GM18505 (cell line): Measurements from ENCODE around the gene TRIM26.
"Not testable (repeated sequence)": the region's sequence is repeated elsewhere in the genome, so short reads cannot be mapped to it uniquely, and the experiment has no call there.

ENCODE experiments used
- ATAC-seq: cut with Tn5 transposase; IDR thresholded peaks from one replicate; pipeline ENCODE4 v1.9.1; 2021; ENCODE audit not compliant: unreplicated experiment
- POLR2A ChIP-seq: IDR thresholded peaks from 4 replicates; pipeline ENCODE4 v1.6.1; 2011; ENCODE audit warnings: borderline replicate concordance; ENCODE audit not compliant: insufficient read depth, insufficient read length; ENCODE audit errors: extremely low read depth

TRIM26 gene

GRCh38 chr6:30169658-30170614, 43.3 kb downstream of the TRIM26 start:
- no peak for TF ChIP-seq POLR2A
- ATAC-seq = no peak

GRCh38 chr6:30168741-30169140, 44.5 kb downstream of the TRIM26 start:
- TF ChIP-seq POLR2A = no peak
- ATAC-seq = no peak

DNA sequence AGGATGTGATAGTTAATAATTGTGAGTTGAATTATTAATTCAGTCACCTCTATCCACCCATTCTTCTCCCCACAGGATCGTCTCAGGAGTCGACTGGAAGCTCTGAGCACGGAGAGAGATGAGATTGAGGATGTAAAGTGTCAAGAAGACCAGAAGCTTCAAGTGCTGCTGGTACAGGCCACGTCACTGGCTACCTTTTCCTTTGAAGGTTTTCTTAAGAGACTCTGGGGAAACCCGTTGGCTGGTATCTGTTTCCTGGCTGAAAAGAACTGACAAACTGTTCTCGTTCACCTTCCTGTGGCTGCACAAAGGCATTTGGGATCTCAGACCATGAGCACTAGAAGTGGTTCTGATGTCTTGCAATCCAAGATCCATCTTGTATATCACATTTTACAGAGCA, 46.1 kb downstream of the TRIM26 start:
- ATAC-seq = no peak
- no peak for TF ChIP-seq POLR2A

DNA sequence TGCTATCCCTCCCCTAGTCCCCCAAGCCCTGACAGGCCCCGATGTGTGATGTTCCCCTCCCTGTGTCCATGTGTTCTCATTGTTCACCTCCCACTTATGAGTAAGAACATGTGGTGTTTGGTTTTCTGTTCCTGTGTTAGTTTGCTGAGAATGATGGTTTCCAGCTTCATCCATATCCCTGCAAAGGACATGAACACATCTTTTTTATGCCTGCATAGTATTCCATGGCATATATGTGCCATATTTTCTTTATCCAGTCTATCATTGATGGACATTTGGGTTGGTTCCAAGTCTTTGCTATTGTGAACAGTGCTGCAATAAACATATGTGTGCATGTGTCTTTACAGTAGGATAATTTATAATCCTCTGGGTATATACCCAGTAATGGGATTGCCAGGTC, 48.0 kb downstream of the TRIM26 start:
- ATAC-seq = not testable (repeated sequence)

GRCh38 chr6:30164714-30165113, 48.5 kb downstream of the TRIM26 start:
- ATAC-seq = no peak

DNA sequence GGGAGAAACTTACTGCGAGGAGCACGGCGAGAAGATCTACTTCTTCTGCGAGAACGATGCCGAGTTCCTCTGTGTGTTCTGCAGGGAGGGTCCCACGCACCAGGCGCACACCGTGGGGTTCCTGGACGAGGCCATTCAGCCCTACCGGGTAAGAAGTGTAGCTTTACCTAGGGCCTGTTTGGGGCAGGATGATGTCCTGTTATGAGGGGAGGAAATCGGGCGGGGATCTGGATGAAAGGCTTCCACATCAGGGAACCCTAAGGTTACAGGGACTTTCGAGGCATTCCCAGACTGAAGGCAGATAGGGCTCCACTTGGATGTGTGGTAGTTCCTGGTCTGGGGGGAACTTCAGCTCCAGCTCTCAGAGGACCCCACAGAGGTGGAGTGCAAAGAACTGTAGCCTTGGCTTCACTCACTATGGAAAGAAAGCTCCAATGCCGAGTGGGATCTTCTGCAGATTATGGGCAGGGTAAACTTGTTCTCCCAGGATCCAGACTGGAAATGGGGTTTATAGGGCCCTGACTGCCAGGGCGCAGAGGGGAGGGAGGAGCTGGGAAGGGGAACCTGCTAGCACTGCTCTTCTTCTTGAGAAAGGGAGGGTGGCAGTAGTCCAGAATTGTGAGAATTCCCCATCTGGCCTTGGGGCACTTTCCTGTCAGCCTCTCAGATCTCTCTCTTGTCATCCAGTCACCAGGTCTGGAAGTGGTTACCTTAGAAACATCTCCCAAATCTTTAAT, 49.1 kb downstream of the TRIM26 start:
- no peak for TF ChIP-seq POLR2A
- ATAC-seq = no peak

More at GRCh38 chr6:30164714-30165113, 48.5 kb downstream of the TRIM26 start:
- TF ChIP-seq POLR2A = no peak

DNA sequence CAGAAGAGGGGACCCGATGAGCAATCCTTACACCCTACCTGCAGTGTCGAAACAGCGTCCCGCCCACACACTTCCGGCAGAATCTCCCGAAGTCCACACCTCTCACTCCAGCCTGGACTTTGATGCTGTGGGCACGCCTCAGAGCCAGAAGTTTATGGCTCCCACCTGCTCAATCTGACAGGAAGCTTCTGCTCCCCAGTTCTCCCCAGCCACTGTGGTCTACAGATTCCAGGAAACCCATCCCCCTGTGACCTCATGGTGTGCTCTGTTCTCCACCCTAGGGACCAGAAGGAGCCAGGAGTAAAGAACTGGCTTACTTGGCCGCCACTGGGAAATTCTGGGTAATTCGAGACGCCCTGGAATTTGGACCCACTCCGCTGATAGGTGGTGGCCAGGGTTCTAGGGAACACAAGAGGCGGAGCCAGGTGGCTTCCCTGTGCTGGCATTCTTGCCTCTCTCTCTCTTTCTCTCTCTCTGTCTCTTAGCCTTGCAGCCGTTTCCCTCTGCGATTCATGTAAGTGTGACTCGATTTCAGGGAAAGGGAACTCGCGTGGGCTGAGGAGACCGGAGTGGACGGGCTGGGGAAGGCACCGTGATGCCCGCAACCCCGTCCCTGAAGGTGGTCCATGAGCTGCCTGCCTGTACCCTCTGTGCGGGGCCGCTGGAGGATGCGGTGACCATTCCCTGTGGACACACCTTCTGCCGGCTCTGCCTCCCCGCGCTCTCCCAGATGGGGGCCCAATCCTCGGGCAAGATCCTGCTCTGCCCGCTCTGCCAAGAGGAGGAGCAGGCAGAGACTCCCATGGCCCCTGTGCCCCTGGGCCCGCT, 49.9 kb downstream of the TRIM26 start, which contains the start of gene TRIM15:
Gene TRIM15 (plus strand): TSS at position 457 of the 828 bp plus-strand sequence. CDS start 139 bp downstream, at position 596.
- TF ChIP-seq POLR2A = no peak
- no peak for ATAC-seq

DNA sequence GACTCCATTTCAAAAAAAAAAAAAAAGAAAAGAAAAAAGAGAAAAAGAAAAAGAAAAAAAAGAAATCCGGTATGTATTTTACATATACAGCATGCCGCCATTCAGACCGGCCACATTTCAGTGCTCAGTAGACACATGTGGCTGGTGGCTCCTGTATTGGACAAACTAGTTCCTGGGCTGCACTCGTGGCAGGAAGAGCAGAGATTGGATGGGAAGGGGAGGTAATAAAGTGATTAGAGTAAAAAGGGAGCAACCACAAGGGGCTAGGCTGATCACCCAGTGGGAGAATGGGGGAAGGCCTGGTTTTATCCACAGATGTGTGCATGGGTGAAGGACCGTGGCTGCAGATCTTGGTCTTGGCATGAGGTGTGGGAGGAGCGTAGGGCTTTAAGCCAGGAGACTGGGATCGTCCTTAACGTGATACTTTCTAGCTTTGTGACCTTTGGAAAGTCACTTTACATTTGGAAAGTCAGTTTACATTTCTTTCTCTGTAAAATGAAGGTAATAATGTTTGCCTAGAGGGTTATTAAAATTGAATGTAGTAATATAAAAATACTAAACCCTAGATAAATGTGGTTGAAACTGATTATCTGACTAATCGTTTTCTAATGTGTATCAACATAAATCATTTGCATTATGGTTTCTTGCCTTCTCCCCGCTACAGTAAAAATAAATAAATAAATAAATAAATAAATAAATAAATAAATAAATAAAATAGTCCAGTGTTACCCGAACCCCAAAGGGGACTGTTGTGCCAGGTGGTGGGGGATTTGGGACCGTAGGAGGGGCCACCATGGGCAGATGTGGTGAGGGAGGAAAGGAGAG, 50.7 kb downstream of the TRIM26 start:
- no peak for TF ChIP-seq POLR2A

GRCh38 chr6:30160785-30161531, 52.2 kb downstream of the TRIM26 start, which contains the start of gene TRIM10:
Gene TRIM10 (minus strand): TSS chr6:30161211. CDS start chr6:30160858, 353 bp downstream.
- no peak for TF ChIP-seq POLR2A
- ATAC-seq = no peak

More for the DNA sequence above, 50.7 kb downstream of the TRIM26 start:
- no peak for ATAC-seq

- no peak for TF ChIP-seq POLR2A
- ATAC-seq = no peak
Observed at GRCh38 chr6:30160008-30160784, 53.0 kb downstream of the TRIM26 start.

- TF ChIP-seq POLR2A = no peak
Observed at GRCh38 chr6:30158475-30159040, 54.6 kb downstream of the TRIM26 start.

DNA sequence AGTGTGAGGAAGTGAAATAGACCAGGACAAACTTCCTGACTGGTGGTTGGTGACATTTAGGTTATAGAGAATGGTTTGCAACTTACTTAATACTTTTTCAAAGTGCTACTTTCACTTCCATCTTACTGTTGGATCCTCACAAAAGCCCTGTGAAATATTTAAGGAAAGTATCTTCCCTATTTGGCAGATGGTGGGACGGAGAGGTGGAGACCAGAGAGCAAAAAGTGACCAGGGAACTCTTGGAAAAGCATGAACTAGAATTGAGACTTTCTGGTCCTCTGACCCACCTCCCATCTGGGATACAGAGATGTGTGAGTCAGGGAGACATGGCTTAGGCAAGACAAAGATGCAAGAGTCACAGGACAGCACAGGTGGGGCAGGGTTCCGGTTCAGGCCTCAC, 55.2 kb downstream of the TRIM26 start:
- no peak for ATAC-seq

More at GRCh38 chr6:30158475-30159040, 54.6 kb downstream of the TRIM26 start:
- no peak for ATAC-seq

More for the DNA sequence above, 55.2 kb downstream of the TRIM26 start:
- TF ChIP-seq POLR2A = no peak
